NCI-H524 (cell line): ENCODE data around the gene IFFO2.
"Not testable (repeated sequence)": the region's sequence is repeated elsewhere in the genome, so short reads cannot be mapped to it uniquely, and the experiment has no call there.

Experiments
- DNase-seq, 2 experiments: peaks; one replicate each; lab custom pipeline; 2025; lab: John Stamatoyannopoulos, UW

The IFFO2 gene

DNA sequence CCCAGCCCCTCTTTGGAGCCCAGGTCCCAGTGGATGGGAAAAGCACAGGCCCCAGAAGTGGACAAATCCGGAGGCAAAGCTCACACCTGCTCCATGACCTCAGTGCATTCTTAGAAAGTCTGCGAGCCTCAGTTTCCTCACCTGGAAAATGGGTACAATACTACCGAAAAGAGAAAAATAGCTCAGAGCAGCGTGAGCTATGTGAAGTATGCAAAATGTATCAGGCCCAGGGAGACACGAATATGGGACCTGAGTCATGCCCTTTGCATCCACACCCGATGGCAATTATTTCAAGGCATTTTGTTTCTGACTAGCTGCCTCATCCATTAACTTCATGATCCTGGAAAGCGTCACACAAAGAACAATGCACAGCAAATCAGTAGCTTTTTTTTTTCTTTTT is 63.4 kb downstream of the IFFO2 start:
- no peak for DNase-seq

DNA sequence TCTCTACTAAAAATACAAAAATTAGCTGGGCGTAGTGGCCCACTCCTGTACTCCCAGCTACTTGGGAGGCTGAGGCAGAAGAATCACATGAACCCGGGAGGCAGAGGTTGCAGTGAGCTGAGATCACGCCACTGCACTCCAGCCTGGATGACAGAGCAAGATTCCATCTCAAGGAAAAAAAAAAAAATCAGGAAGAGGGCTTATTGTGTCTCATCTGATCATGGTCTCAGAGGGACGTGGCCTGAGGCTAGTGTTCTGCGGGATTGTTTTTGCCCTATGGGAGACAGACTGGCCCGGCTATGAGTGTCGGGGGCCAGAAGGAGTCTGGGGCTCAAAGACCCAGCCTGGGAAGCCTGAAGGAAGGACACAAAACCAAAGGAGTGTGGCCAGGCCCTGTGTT is 64.6 kb downstream of the IFFO2 start:
- not testable (repeated sequence) for DNase-seq

DNA sequence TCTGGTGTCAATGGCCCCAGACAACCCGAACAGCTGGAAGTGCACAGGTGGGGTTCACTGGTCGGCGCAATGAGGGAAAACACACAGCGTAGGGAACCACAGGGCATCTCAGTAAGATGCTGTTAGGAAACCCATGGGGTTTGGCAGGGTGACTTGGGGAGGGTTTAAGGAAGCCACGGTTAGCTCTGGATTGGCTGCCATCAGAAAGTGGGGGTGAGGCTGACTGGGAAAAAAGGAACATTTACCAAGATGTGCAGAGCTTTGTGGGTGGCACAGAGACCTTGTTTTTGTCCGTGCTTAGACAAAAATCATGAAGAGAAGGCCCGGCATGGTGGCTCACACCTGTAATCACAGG is 65.1 kb downstream of the IFFO2 start:
- no peak for DNase-seq

GRCh38 chr1:18890706-18891425 is 65.6 kb downstream of the IFFO2 start:
- no peak for DNase-seq

- no peak for DNase-seq
Observed at GRCh38 chr1:18886003-18886335, 70.5 kb downstream of the IFFO2 start.

GRCh38 chr1:18885311-18886002 is 71.0 kb downstream of the IFFO2 start:
- DNase-seq: no peak

DNA sequence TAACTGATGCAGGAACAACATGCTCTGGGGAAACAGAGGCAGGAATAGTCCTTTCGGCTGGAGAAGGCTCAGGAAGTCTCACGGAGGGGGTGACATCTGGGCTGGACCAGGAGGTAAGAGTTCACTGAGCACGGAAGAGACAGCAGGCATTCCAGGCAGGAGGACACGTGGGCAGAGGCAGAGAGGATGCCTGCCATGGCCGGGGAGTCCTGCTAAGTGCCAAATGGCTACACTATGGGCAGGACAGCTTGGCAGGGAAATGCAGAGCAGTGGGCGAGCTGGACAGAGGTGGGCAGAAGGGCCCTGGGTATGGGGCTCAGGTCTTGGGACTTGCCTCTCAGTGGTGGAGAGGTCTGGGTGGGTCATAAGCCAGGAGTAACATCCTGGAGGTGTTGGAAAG is 71.7 kb downstream of the IFFO2 start:
- no peak for DNase-seq

DNA sequence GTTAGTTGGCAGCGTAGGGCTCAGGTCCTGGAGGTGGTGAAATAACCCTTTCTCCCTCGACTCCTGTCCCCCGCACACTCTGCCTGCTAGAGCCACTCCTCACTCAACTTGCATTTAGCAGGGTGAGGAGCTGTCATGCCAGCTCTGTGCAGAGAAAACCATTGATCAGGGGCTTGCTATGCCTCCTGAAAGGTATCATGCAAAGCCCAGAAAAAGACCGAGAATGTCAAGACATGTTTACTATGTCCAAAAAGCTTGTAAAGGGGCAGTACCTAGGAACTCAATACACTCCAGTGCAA is 72.1 kb downstream of the IFFO2 start:
- no peak for DNase-seq

- DNase-seq: peak; percentile 12 to 55
Observed at GRCh38 chr1:18883636-18884418, 72.6 kb downstream of the IFFO2 start.

- no peak for DNase-seq
Observed at GRCh38 chr1:18883079-18883478, 73.4 kb downstream of the IFFO2 start.

- no peak for DNase-seq
Observed at GRCh38 chr1:18882486-18882885, 74.0 kb downstream of the IFFO2 start.

- no peak for DNase-seq
Observed at GRCh38 chr1:18881642-18882431, 74.6 kb downstream of the IFFO2 start.

DNA sequence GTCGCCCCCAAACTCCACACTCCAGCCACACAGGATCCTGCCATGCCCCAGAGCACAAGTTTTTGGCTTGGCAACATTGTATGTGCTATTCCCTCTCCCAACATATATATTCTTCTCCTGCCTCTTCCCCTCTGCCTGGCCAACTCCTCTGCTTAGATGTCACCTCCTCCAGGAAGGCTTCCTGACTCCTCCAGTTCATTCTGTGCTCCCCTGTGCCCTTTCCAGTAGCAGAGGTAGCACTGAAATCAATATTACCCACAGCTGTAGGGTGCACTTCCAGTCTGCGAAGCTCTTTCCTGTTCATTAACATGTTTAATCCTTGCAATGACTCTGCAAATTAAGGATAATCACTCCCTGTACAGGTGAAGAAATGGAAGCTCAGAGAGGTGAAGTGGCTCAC is 75.3 kb downstream of the IFFO2 start:
- no peak for DNase-seq

- no peak for DNase-seq
Observed at GRCh38 chr1:18880585-18880984, 75.9 kb downstream of the IFFO2 start.

DNA sequence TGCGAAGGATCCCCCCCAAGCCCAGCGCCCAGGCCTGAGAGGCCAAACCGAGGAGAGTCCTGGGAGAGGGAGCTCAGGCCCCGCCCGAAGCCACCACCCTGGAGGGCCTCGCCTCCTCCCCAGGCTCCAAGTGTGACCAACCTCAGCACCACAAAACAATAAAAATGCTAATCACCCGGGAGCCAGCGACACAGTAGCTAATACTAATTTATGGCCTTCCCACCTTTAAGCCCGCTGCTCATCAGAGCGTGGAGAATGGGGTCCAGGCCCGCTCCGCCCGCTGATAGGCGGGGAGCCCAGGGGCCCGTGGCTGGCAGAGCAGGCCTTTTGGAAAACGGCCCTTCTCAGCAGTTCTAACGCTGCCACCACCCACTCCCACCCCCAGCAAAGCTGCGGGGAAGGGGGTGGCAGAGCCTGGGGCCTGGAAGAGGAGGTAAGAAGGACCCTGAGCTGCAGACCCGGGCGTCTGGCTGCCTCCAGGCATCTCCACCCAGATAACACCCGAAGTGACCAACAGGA is 76.6 kb downstream of the IFFO2 start:
- peak; percentile 39 to 72 for DNase-seq

GRCh38 chr1:18879215-18879790 is 77.2 kb downstream of the IFFO2 start:
- DNase-seq: no peak

DNA sequence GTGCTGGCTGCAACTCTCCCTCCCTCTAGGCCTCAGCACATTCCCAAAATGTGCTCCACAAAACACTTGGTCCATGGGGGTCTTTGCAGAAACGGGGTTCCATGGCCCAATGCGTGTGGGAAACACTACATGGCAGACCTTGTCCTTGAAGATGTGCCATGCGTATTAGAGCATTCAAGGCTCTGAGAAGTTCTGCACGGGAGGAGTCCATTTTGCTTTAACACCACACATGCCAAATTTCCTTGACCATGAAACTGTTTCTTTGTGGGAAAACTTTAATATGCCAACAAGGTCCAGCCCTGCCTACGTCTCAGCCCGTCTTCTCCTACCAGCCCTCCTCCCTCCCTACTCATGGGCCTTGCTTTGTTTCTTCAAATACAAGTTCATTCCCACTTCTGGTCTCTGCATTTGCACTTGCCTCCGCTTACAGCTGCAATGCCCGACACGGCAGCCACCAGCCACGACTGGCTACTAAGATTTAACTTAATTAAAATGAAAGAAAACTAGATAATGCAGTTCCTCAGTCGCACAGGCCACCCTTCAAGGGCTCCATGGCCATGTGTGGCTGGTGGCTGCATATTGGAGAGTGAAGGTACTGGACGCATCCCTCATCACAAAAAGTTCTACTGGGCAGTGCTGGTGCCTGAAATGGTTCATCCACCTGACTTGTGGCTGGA is 77.8 kb downstream of the IFFO2 start:
- no peak for DNase-seq

DNA sequence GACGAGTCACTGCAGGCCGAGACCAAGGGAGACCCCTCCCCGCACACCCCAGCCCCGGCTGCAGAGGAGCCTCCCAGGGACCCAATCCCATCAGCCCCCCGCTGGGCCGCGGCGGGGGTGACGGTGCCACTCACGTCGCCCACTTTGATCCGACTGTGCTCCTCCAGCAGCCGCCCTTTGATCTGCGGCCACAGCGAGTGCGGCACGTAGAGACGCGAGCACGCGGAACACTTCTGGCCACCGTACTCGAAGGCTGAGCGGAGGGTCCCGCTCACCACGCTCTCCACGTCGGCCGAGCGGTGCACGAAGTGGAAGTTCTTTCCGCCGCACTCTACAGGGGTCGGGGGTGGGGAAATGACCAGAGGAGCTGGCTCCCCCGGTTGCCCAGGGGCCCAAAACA is 79.2 kb downstream of the IFFO2 start:
- no peak for DNase-seq

DNA sequence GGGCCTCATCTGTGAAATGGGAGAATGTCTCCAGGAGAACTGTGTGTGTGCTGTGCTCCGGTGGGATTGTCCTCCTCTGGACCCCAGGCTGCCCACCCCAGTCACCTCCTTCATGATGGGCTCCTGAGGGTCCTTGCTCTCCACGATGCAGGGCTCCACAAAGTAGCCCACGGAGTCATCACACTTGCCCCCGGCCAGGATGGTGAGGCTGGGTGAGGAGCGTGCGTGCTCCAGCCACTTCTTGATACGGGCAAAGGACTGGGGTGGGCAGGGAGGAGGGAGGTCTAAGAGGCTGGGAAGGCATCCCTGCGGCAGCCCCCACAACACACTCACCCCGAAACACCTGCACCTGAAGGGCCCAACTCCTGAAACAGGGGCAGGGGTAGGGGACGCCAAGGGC is 80.3 kb downstream of the IFFO2 start:
- no peak for DNase-seq

DNA sequence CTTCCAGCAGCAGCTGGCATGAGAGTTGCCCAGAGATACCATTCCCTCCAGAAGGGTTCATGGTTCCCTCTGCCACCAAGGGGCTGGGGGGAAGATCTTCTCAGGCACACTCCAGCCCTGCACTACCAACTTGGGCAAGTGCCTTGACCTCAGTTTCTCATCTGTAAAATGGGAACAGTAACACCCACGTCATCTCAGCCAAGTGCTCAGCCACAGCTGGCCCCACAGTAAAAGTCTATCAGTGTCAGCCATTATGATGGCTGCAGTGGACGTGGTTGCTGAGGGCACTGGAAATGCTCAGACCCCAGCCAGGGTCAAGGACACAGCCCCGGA is 80.7 kb downstream of the IFFO2 start:
- DNase-seq: no peak

GRCh38 chr1:18875107-18875795 is 81.2 kb downstream of the IFFO2 start:
- peak; percentile 46 to 81 for DNase-seq
